KBM-7 (cell line): ENCODE measurements around the gene PCSK1.
"Not testable (repeated sequence)": the region's sequence is repeated elsewhere in the genome, so short reads cannot be mapped to it uniquely, and the experiment has no call there.

Experiments
- DNase-seq: peaks from one replicate; pipeline ENCODE4 v3.0.0-alpha.2; 2015
- in situ Hi-C: fragments of 300-500 bp; cut with MboI; formaldehyde crosslinking; loops from 2 replicates; pipeline ENCODE4 v1.14.3; 2020; ENCODE audit warnings: low sequenced_read_pairs, low pct_unique_long_range_greater_than_20kb, mixed read lengths

Gene PCSK1

DNA sequence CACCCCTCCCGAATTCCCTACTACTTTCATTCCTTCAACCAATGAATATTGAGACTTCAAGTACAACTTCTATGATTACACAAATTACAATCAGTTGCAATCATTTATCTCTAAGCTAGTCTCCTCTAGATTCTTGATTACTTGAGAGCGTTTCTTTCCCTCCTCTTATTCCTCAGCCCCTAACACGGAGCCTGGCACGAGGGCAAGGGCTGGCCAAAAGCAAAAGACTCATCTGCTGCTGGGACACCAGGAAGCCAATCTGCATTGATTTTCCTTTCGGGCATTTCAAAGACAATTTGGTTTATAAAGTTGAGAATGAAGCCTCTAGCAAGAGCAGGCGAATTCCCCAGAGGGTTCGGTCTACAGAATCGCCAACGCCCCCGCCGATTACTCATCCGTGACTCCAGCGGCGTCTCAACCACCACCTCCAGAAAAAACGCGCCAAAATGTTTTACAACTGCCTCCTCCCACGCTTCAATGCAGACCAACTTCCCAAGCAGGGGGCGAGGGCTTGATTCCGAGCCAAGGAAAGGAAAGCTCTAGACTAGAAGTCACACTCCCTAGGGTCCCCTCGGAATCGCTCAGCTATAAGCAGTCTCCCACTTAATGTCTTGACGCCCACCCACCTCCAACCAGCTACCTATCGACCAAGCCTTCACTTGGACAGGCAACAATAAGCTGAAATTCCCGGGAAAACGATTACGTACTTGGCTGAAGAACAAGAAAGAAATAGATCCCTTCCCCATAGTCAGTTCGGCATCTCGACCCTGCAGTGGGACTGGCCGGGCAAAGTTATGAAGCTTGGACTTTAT lies 1.5 kb downstream of the PCSK1 start:
- DNase-seq, result no peak
- in situ Hi-C loops, result no loop called here

GRCh38 chr5:96427824-96428223 lies 5.2 kb downstream of the PCSK1 start:
- no peak for DNase-seq
- in situ Hi-C loops, result no loop called here

GRCh38 chr5:96426831-96427230 lies 6.2 kb downstream of the PCSK1 start:
- in situ Hi-C loops, result no loop called here
- no peak for DNase-seq

GRCh38 chr5:96425443-96425842 lies 7.6 kb downstream of the PCSK1 start:
- in situ Hi-C loops, result no loop called here
- DNase-seq, result no peak

GRCh38 chr5:96415897-96416296 lies 17.2 kb downstream of the PCSK1 start:
- no peak for DNase-seq
- in situ Hi-C loops, result no loop called here

DNA sequence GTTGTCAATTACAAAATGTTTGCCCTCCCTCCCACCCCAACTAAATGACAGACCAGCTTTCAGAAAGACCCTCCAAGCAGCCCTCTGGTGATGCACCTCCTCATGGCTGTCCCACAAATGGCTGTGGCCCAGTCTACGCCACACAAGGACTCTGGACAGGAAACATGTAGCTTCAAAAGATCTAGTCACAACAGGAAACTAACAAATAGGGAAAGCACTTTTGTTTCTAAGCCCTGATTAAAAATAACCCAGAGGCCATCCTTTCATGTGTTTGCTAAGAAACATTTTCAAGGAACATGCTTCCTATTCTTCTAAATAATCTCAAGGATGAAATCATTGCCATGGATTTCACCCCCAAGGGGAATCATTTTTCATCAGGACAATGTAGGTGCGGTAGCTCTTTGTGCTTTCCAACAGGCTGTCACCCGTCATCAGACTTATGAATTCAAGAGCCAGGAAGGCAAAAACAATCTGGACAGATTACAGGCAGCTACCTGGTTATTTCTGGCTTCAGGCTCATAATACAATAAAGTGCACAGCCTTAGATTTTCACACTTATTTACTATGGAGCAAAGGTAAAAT lies 20.1 kb downstream of the PCSK1 start:
- DNase-seq, result no peak
- in situ Hi-C loops, result no loop called here

DNA sequence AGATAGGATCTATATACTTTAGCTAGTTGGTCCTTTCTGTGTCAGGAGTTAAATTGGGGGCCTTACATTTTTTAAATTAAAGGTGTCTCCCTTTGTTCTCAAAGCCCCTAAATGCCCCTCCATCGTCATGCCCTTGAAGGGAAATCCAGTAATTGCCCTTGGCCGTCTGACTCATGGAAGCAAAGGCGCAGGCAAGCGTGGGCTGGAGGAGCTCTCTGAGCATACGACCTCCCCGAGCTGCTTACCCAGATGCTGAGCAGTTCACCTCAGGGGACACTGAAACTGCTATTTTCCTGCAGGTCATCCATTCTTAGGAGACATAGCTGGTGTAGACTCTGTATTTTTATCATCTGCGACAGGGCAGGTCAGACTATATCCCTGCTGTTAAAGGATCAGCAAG lies 23.0 kb downstream of the PCSK1 start:
- DNase-seq, result no peak
- in situ Hi-C loops, result no loop called here

DNA sequence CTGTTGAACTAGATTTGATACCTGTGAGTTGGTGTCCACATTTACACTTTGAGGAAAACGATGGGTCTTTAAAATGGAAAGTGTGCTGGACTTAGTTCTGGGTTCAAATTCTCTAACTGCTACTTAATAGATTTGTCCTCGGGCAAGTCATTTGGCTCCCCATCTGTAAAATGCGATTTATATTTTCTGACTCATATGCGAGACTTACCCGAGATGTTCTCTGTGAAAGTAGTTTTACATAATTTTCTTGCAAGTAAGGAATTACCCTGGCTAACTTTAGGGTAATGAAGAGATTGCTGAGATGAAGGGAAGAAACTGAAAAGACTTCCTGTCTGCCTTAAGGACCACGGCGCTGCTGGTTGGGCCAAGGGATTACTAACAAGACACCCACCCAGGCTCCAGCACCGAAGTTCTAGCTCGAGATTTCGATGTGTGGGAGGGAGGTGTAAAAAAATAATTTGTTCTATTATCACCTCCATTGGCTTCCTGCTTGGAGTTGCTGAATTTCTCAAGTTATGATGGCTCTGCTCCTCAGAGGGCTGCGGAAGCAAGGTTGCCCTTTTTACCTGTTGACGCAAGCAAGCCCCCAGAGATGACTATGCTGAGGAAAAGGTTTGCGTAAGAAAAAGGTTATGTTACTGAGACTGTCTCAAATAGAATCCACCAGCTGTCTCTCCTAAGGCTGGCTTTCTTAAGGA lies 24.1 kb downstream of the PCSK1 start:
- in situ Hi-C loops, result no loop called here
- DNase-seq, result no peak

DNA sequence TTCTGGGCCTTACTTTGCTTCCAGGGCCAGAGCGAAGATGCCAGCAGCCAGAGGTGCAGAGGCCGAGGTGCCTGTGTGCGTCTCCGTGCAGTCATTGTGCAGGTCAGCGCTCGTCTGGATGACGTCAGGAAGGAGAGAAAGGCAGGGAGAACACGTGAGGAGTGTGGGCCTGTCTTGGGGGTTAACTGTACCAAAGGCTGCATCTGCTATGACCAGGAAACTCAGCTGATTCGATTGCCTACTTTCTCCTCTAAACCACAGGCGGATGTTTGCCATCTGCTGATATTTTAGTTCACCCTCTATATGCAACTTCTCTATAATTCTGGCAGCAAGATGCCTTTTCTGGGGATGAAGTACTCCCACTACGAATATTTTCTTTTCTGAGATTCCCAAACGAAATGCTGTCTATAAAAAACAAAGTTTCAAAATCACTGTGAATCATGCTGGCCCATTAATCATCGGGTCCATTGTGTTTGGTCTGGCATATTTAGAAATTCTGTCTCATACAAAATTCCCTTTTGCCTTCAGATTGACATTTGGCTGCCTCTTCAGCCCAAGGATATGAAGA lies 24.8 kb downstream of the PCSK1 start:
- no peak for DNase-seq

DNA sequence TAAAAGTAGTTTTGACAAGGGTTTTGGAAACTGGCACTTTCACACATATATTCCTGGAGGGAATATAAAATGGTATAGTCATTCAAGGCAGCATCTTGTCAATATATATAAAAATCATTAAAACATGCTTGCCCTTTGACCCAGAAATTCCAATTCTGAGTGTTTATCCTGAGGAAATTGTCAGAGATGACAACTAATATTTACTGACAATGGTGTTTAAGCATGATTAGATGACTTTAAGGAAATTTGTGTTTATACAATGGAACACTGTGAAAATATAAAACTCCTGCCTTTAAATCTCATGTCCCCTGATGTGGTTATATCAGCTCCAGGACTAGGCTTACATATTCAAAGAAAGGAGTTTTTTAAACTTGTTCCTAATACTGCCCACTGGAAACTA lies 25.6 kb downstream of the PCSK1 start:
- in situ Hi-C loops, result no loop called here
- DNase-seq, result no peak

More for the DNA sequence above, 24.8 kb downstream of the PCSK1 start:
- in situ Hi-C loops, result no loop called here

GRCh38 chr5:96404191-96404867 lies 28.7 kb downstream of the PCSK1 start:
- in situ Hi-C loops, result no loop called here
- no peak for DNase-seq

DNA sequence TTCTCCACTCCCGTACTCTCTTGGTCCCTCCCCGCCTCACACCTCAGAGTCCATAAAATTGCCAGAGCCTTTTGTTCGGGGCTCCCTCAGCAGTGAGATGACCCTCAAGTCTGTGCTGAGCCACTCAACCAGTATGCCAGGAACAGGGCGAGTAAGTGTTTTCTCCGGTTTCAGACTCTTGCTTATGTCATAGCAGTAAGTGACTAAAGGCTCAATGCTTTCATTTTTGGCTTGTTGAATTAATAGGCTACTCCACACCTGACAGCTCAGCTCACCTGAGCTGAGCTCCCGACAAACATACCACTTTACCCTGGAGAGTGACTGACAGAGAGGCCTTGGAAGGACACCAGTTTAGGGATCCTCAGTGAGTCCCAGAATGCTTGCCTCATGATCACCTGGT lies 30.5 kb downstream of the PCSK1 start:
- in situ Hi-C loops, result no loop called here

DNA sequence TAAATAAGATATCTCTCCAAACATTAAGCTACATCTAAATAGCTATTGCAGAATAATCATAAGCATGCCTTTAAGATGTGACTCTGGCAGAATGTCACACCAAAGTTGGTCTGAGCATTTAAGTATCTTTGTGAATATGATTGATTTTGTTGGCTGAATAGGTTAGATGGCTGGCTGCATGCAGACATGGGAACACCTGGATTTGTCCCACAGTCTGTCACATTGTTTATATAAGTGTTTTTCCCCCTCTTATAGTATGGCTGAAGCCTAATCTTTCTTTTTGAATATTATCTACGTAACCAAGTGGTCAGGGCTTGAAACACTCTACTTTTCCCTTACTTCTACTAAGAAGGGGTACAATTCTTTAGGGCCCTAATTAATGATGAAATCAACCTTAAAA lies 36.2 kb downstream of the PCSK1 start:
- no peak for DNase-seq
- in situ Hi-C loops, result no loop called here

More for the DNA sequence above, 30.5 kb downstream of the PCSK1 start:
- no peak for DNase-seq

- in situ Hi-C loops, DNase-seq: not testable (repeated sequence)
These were observed 37.8 kb downstream of the PCSK1 start for GRCh38 chr5:96395295-96395694.

GRCh38 chr5:96391921-96392320 lies 41.1 kb downstream of the PCSK1 start:
- no peak for DNase-seq
- in situ Hi-C loops, result no loop called here

DNA sequence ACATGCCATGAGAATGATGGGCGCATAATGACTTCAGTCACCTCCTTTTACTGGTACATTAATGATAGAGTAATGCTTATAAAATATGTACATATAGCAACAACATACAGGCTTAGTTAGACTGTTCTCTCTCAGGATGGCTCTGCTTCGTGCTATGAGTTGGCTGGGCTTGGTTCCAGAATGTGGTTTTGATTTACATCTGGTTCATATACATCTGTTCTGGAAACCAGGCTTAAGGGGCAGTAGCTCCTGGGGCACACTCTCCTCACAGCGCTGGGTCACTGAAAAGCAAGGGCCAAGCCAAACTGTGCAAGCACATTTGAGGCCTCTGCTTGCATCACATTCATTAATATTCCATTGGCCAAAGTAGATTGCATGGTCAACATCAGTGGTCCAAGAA lies 44.9 kb downstream of the PCSK1 start:
- in situ Hi-C loops, result no loop called here
- no peak for DNase-seq

DNA sequence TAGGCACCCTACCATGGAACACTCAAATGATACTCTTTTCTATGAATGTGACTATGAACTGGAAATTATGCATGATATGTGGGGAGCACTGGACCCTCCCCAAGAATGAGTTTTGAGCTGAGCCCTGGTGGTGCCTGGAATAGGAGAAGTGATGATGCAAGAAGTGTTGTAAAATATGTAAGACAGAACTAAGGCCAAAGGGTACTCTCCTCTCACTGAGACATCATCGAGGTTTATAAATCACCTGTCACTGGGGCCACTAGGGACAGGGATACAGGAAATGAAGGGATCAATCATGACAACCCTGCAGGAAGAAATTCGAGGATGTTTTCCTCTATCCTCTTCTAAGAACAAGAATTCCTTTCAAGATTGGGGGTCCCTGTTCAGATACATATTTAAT lies 45.4 kb downstream of the PCSK1 start:
- in situ Hi-C loops, result no loop called here
- DNase-seq, result no peak

- no peak for DNase-seq
- in situ Hi-C loops, result no loop called here
These were observed 47.5 kb downstream of the PCSK1 start for GRCh38 chr5:96385538-96385937.

- in situ Hi-C loops, result no loop called here
These were observed 48.7 kb downstream of the PCSK1 start for GRCh38 chr5:96384353-96384752.

GRCh38 chr5:96381526-96381925 lies 51.5 kb downstream of the PCSK1 start:
- in situ Hi-C loops, result no loop called here
- DNase-seq, result no peak

More at GRCh38 chr5:96384353-96384752, 48.7 kb downstream of the PCSK1 start:
- no peak for DNase-seq
